ENCODE data around the gene NFKBIB.

The NFKBIB gene

DNA sequence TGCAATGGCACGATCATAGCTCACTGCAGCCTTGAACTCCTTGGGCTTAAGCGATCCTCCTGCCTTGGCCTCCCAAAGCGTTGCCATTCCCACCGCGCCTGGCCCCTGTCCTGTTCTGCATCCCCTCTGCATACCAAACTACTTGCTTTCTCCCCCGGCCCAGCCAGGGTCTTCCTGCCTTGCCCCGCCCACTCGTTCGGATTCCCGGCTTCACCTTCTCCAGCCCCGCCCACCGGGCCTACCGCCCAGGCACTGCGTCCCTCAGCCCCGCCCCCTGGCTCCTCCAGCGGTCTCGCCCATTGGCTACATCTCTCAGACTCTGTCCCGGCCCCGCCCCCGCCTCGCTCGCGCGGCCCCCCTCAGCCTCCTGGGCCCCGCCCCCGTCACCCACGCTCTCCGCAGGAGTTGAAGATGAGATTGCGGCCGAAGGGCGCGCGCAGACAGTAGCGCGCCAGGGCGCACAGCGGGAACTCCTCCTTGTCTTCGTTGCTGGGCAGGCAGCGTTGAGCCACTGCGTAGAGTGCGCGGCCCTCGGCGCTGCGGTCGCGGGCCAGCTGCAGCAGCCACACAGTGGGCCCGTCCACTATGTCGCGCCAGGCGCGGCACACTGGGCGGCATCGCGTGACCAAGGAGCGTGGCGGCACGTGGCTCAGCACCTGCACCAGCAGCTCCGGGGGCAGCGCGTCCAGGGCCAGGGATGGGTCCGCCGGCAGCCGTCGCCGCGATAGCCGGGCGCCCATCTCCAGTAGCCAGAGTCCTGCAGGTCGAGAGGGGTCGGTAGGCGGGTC is 50.0 kb downstream of the NFKBIB start:
- H3K27ac ChIP-seq: no peak overlapping the region
- TF ChIP-seq, protein P1, sequence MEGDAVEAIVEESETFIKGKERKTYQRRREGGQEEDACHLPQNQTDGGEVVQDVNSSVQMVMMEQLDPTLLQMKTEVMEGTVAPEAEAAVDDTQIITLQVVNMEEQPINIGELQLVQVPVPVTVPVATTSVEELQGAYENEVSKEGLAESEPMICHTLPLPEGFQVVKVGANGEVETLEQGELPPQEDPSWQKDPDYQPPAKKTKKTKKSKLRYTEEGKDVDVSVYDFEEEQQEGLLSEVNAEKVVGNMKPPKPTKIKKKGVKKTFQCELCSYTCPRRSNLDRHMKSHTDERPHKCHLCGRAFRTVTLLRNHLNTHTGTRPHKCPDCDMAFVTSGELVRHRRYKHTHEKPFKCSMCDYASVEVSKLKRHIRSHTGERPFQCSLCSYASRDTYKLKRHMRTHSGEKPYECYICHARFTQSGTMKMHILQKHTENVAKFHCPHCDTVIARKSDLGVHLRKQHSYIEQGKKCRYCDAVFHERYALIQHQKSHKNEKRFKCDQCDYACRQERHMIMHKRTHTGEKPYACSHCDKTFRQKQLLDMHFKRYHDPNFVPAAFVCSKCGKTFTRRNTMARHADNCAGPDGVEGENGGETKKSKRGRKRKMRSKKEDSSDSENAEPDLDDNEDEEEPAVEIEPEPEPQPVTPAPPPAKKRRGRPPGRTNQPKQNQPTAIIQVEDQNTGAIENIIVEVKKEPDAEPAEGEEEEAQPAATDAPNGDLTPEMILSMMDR (conservative IDR thresholded peaks at IDR 0.05): no peak
- no peak for TF ChIP-seq ZFX (IDR thresholded peaks at IDR 0.05)

DNA sequence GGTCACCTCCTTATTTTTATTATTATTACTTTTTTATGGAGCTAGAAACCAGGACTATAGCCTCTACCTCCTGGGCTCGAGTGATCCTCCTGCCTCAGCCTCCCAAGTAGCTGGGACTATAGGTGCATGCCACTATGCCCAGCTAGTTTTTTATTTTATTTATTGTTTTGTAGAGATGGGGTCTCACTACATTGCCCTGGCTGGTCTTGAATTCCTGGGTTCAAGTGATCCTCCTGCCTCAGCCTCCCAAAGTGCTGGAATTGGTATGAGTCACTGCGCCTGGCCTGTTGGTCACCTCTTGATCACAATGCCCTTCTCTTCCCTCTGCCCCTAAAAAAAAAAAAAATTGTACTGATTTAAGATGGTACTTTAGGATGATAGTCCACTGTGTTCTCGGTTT is 51.4 kb downstream of the NFKBIB start:
- TF ChIP-seq, protein P1 (conservative IDR thresholded peaks at IDR 0.05): no peak
- no peak for TF ChIP-seq ZFX (IDR thresholded peaks at IDR 0.05)
- no peak overlapping the region for H3K27ac ChIP-seq

DNA sequence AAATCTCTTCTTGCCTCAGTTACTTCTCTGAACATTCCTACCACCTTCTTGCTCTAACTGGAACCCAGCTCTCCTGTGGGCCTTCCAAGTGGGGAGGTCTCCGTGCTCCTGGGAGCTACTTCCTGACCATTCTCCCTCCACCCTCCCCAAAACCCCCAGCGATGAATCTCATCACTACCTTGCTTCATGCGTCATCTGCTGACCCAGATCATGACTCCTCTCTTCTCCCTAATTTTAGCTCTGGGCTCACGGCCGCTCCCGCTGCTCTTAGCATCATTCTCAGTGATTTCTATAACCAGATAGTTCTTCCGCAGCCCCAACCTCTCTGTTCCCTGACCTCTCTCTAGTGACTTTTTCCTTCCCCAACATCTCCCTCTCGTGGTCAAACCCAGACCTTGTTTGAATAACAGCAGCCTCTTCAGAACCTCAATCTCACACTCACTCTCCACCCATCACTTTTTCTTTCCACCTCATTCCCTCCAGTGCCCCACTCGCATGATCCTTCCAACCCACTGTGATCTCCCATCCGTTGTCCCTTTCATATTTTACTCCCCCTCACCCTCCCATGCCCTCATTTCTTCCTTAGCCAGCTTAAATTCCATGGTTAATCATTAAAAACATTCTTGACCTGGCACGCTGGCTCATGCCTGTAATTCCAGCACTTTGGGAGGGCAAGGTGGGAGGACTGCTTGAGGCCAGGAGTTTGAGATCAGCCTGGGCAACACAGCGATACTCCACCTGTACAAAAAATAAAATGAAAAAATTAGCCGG is 52.8 kb downstream of the NFKBIB start:
- no peak for TF ChIP-seq ZFX (IDR thresholded peaks at IDR 0.05)
- TF ChIP-seq, protein P1 (conservative IDR thresholded peaks at IDR 0.05): peak; percentile 76
- no peak overlapping the region for H3K27ac ChIP-seq

DNA sequence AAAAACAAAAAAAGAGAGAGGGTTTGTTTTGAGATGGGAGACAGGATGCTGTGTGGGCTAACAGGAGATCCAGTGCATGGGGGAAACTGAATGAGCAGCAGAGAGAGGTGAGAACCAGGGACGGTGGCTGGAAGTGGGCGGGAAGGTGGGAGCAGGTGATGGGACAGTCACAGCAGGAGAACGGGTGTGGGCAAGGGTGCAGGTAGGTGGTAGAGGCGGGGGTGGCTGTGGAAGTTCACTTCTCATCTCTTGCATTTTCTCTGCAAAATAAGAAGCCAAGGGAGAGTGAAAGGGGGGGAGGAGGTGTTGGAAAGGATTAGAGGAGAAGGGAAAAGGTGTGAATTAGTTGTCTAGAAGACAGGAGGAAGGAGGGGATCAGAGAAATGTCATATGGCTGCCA is 53.9 kb downstream of the NFKBIB start:
- no peak for TF ChIP-seq ZFX (IDR thresholded peaks at IDR 0.05)
- TF ChIP-seq, protein P1 (conservative IDR thresholded peaks at IDR 0.05): no peak
- no peak overlapping the region for H3K27ac ChIP-seq

DNA sequence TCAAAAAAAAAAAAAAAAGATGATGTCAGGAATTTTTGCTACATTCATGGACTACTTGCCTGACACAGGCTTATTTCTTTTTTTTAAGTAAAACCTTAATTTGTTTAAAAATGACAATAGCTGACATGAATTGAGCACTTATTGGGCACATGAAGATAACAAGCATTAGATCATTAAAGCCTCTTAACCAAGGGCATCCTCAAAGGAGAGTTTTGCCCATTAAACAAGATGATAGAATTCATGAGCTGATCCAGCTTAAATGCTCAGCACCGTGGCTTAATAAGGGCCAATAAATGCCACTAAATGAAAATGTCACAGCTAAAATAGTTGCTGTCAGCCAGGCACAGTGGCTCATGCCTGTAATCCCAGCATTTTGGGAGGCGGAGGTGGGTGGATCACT is 56.5 kb downstream of the NFKBIB start:
- H3K27ac ChIP-seq: no peak overlapping the region
- TF ChIP-seq, protein P1 (conservative IDR thresholded peaks at IDR 0.05): no peak

DNA sequence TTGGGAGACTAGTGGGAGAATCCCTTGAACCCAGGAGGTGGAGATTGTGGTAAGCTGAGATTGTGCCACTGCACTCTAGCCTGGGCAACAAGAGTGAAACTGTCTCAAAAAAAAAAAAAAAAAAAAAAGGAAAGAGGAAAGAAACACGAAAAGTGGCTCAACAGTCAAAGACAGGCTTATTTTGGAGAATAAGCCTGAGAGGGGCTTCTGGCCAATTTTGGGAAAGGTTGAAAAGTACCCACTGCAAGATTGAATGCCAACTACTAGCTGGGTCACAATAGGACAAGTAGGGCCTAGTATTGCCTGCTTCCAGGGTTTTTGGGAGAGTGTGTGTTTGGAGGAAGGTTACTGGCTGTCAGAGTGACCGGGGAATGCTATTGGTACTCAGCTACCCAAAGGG is 58.5 kb downstream of the NFKBIB start:
- TF ChIP-seq, protein P1 (conservative IDR thresholded peaks at IDR 0.05): no peak
- TF ChIP-seq ZFX (IDR thresholded peaks at IDR 0.05): no peak
- no peak overlapping the region for H3K27ac ChIP-seq

Measured in C4-2B (cell line).